ENCODE data around the gene ETFA.

GRCh38 chr15:76289582-76289981 lies 21.7 kb downstream of the ETFA start:
- TF ChIP-seq CREB1 (IDR thresholded peaks at IDR 0.05; ENCODE audit: low read depth) (no peak), TCF12 (IDR thresholded peaks at IDR 0.05; ENCODE audit: low read depth, low read length) (no peak), POLR2AphosphoS2 (IDR thresholded peaks at IDR 0.05; ENCODE audit: low read depth, low read length) (no peak)
- TF ChIP-seq, protein P1, sequence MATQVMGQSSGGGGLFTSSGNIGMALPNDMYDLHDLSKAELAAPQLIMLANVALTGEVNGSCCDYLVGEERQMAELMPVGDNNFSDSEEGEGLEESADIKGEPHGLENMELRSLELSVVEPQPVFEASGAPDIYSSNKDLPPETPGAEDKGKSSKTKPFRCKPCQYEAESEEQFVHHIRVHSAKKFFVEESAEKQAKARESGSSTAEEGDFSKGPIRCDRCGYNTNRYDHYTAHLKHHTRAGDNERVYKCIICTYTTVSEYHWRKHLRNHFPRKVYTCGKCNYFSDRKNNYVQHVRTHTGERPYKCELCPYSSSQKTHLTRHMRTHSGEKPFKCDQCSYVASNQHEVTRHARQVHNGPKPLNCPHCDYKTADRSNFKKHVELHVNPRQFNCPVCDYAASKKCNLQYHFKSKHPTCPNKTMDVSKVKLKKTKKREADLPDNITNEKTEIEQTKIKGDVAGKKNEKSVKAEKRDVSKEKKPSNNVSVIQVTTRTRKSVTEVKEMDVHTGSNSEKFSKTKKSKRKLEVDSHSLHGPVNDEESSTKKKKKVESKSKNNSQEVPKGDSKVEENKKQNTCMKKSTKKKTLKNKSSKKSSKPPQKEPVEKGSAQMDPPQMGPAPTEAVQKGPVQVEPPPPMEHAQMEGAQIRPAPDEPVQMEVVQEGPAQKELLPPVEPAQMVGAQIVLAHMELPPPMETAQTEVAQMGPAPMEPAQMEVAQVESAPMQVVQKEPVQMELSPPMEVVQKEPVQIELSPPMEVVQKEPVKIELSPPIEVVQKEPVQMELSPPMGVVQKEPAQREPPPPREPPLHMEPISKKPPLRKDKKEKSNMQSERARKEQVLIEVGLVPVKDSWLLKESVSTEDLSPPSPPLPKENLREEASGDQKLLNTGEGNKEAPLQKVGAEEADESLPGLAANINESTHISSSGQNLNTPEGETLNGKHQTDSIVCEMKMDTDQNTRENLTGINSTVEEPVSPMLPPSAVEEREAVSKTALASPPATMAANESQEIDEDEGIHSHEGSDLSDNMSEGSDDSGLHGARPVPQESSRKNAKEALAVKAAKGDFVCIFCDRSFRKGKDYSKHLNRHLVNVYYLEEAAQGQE (IDR thresholded peaks at IDR 0.05; ENCODE audit: low read depth, low read length) = no peak

Data from GM12878 (cell line).